ENCODE measurements around the gene BPI.
"Not testable (repeated sequence)": the region's sequence is repeated elsewhere in the genome, so short reads cannot be mapped to it uniquely, and the experiment has no call there.

The BPI gene

GRCh38 chr20:38372806-38373205, 68.8 kb downstream of the BPI start:
- no peak for FAIRE-seq

- FAIRE-seq = no peak
These were observed 69.4 kb downstream of the BPI start for GRCh38 chr20:38373231-38373867.

- FAIRE-seq = no peak
These were observed 69.9 kb downstream of the BPI start for GRCh38 chr20:38373898-38374297.

- no peak for FAIRE-seq
These were observed 73.2 kb downstream of the BPI start for GRCh38 chr20:38377039-38377685.

- not testable (repeated sequence) for FAIRE-seq
These were observed 73.9 kb downstream of the BPI start for GRCh38 chr20:38377838-38378237.

GRCh38 chr20:38383147-38383546, 79.2 kb downstream of the BPI start:
- no peak for FAIRE-seq

GRCh38 chr20:38386004-38386403, 82.0 kb downstream of the BPI start:
- no peak for FAIRE-seq

- no peak for FAIRE-seq
These were observed 82.9 kb downstream of the BPI start for GRCh38 chr20:38386851-38387250.

All from endometrium (tissue), 2 donors.